NCI-H1930 (cell line): ENCODE results near the gene FAAH2.
"Not testable (repeated sequence)": the region's sequence is repeated elsewhere in the genome, so short reads cannot be mapped to it uniquely, and the experiment has no call there.

Experiments used
- DNase-seq, 2 experiments: peaks; one replicate each; lab custom pipeline; 2025; lab: John Stamatoyannopoulos, UW

The FAAH2 gene

DNA sequence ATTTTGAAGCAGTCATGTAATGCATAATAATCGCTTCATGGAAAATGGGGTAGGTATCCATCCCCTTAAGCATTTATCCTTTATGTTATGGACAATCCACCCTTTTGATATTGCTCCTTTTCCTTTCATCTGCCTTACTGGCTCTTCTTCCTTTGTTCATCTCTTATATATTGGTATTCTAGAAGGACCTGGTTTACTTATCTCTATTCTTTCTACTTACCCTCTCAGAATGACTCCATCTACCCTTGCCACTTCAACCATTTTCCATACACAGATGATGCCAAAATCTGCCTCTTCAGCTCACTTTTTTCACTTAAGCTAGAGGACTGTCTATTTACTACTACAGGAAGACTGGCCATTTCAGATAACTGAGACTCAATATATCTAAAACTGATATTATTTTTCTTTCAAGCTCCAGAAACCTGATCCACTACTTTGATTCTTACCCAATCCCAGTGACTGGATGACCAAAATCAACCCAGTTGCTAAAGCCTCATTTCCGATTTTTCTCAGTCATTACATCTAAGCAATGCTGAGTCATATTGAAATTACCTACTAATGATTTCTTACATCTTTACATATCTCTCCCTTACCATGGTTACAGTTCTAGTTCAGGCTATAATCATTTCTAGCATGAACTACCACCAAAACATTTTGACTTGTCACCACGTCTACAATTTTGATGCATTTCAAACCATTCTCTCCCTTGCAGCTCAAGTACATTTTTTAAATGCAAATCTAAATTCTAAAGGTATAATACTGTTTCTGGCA, 93.7 kb downstream of the FAAH2 start:
- DNase-seq = no peak

DNA sequence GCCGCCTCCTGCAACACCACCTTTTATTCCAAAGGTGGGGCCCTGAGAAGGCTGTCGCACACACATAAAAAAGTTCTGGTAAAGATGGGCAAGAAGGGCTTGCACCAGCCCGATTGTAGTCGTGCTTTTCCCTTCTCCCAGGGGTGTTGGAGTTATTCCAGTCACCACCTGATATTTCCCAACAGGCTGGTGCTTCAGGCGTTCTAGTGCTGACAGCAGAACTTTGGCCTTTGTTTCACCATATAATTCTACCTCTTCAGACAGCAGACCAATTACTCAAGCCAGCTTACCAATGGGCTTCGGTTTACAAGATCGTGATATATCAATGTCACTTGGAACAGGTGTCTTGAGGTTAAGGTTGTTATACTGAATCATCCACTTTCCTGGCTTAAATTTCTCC, 107.7 kb downstream of the FAAH2 start:
- DNase-seq = not testable (repeated sequence)

DNA sequence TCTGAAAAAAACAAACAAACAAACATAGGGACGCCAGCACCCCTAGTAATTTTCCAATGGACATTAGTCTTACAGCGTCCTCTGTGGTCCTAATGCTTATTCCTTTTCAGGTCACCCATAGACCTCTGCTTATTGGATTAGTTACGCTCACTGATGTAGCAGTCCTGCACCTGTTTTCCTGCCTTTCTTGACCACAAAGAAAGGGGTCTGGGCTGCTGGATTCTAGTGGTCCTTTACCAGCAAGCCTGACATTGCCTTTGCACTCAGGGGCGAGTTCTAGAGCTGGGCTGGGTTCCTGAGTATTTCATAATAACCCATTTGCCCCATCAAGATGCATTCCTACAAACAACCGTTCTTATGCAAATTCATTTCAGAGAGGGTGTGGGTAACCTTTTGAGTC, 116.7 kb downstream of the FAAH2 start:
- DNase-seq = not testable (repeated sequence)

DNA sequence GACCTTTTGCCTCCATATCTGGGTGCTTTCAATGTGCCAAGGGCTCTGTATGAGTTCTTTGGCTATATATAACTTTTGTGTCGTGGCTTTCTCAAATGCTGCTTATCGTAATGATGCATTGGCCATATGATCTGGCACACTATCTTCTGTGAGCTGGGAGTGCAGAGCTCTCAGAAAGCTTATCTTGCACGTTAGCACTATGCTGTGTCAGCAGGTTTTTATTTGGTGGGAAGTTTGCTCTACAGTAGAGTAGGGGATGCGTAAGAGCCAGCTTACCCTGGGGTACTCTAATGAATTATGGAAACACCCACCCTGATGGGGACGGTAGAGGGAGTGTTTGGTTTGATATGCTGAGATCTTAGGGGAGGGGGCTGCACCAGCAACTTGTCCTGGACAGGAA, 119.6 kb downstream of the FAAH2 start:
- no peak for DNase-seq

DNA sequence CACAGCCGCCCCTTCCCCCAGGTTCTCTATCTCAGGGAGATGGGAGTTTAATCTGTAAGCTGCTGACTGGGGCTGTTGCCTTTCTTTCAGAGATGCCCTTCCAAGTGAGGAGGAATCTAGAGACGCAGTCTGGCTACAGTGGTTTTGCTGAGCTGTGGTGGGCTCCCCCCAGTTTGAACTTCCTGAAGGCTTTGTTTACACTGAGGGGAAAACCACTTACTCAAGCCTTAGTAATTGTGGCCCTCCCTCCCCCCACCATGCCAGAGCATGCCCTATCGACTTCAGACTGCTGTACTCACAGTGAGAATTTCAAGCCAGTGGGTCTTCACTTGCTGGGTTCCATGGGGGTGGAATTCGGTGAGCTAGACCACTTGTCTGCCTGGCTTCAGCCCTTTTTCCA, 131.3 kb downstream of the FAAH2 start:
- DNase-seq = no peak

DNA sequence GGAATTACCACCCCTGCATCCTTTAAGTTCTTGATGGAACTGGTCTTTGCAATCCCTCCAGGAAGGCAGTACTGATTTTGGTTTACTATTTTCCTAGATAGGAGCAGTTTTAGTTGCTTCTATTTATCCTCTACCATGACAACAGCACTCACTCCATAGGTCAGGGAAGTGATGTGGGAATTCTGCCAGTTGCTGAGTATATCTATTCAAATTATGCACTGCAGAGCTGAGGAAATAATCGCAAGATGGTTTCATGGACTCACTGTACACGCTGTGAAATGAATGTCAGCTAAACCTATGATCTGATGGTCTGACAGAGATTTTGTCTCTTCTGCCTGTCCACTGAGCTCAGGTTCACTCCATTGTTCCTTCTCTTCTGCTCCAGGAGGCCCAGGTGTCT, 135.8 kb downstream of the FAAH2 start:
- no peak for DNase-seq

DNA sequence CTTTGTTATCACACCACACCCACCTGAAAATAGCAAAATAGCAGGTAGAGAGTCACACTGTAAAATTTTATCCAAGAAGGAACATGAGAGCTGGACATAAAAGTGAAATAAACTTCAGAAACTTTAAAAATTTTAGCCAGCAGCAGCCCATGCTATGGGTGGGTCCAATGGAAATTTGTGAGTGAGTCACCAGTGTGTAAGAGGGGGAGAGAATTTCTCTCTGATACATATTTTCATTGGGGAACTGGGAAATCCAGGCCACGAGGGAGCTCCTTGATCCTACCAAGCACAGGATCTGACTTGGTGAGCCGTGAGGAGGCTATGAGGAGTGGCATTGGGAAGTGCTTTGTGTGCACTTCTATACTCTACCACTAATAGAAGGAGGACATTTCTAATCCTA, 136.3 kb downstream of the FAAH2 start:
- DNase-seq = no peak

DNA sequence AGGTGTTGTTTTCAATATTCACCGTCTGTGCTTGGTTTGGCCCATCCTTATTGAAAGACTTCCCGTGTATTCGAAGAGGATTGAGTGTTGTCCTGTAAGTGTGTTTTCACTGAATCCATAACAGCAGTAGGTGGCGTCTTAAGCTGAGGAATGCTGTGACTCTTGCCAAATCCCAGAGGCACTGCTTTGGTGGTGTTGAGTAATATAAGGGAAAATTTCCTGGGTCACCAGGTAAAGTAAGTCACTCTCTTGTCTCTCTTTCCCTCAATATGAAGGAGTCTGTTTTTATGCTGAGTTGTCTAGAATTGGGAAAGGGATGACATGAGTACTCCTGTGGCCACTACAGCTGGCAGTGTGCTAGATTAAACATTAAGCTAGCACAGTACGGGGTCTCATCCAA, 158.6 kb downstream of the FAAH2 start:
- DNase-seq = no peak

DNA sequence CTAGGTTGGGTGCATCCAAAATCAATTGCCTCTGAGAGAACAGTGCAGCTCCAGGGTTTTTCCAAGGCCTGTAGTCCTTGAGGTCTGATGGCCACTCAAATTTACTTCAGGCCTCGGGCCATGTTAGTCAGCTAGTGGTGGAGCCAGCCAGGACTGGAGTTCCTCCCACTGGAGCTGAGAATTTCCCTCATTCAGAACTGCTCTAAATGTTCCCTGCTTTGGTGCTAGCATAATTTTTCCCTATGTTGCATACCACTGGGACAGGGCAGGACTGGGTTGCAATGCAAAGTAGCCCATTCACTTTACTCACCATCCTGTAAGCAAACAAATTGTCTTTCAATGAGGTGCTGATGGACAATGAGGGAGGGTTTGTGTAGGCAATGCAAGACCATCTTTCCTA, 159.3 kb downstream of the FAAH2 start:
- no peak for DNase-seq

DNA sequence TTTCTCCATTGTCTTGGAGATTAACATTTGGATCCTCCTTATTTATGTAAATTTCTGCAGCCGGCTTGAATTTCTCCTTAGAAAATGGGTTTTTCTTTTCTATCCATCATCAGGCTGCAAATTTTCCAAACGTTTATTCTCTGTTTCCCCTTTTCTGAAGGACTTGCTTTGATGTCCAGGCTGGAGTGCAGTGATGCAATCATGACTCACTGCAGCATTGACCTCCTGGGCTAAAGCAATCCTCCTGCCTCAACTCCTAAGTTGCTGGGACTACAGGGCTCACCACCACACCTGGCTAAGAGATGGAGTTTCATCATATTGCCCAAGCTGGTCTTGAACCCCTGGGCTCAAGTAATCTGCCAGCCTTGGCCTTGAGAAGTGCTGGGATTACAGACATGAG, 161.3 kb downstream of the FAAH2 start:
- no peak for DNase-seq

DNA sequence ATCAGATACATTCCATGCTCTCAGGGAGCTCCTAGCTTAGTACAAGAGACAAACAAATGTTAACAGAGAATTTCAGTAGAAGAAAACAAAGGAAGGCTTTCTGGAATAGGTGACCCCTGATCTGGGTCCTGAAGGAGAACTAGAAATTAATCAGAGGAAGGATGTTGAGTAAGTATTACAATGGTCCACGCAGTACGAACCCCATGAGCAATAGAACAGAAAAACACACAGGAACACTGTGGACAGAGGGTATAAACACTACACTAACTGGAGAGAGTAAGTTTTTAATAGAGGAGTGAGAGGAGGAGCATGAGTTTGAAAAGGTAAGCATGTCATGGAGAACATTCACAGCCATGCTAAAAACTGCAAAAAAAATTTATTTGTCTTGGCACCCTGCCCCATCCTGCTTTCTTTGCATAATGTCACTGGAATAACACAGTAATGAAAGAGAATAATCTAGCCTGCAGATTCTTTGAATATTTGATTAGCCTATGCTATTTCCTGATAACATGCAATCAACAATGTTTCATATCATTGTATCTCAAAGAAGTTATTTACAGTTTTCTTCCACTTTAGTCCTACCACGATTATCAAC, 165.0 kb downstream of the FAAH2 start:
- no peak for DNase-seq

DNA sequence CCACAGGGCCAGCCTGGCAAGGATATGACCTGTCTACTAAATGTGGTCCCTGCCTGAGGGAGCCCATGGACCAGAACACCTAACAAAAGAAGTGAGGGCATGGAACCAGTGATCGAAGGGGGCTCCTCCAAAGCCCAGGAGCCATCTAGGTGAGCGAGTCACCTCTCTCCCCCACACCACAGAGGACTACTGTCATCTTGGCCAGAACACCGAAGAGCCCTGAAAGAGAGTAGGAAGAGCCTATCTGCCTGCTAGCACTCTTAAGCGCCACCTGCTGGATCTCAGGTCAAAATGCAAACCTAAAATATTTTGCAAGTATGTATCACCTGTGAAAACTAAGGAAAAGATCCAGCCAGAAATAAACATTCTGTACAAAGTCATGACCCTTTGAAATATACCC, 167.4 kb downstream of the FAAH2 start:
- DNase-seq = peak in 1 of 2 experiments; percentile 0

DNA sequence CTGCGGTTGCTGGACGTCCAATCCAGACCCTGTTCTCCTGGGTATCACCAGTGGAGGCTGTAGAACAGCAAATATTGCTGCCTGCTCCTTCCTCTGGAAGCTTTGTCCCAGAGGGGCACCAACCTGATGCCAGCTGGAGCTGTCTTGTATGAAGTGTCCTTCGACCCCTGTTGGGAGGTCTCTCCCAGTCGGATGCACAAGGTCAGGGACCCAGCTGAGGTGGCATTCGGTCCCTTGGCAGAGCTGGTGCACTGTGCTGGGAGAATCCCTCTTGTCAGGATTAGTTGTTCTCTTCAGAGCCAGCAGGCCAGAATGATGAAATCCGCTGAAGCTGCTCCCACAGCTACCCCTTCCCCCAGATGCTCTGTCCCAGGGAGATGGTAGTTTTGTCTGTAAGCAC, 195.0 kb downstream of the FAAH2 start:
- no peak for DNase-seq

DNA sequence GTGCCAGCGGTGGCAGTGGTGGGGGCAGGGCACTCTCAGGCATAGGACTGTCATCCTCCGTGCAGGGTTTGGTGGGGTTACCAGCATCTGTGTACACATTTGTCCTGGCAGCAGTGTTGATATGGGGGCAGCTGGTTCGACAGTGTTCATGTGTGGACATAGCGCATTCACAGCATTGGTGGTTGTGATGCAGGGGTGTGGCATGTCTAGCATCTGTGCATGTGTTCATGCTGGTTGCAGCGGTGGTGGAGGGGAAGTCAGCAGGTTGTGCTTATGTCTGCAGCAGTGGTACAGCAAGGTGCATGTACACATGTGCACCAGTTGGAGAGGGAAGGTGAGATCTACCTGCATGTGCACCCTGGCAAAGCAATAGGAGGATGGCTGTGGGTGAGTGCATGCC, 230.0 kb downstream of the FAAH2 start:
- no peak for DNase-seq

DNA sequence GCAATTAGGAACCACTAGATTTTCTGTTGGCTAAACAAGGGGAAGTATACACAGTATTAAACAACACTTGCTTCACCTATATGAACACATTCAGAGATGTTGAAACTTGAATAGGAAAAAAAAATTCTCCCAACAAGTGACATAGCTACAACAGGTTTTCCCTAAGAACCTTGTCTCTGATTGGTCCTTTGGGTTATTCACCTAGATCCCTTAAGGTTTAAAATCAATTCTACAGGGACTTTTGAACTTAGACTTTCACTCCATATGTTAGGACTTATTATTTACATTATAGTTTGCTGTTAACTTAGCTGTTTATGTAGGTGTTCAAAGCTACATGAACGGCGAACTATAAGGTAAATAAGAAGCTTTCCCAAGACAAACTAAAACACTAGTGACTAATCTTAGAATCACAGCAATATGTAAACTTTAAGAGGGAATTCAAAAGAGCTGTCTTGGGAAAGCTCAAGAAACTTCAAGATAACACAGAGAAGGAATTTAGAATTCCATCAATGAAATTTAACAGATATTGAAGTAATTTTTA, 233.1 kb downstream of the FAAH2 start:
- no peak for DNase-seq

DNA sequence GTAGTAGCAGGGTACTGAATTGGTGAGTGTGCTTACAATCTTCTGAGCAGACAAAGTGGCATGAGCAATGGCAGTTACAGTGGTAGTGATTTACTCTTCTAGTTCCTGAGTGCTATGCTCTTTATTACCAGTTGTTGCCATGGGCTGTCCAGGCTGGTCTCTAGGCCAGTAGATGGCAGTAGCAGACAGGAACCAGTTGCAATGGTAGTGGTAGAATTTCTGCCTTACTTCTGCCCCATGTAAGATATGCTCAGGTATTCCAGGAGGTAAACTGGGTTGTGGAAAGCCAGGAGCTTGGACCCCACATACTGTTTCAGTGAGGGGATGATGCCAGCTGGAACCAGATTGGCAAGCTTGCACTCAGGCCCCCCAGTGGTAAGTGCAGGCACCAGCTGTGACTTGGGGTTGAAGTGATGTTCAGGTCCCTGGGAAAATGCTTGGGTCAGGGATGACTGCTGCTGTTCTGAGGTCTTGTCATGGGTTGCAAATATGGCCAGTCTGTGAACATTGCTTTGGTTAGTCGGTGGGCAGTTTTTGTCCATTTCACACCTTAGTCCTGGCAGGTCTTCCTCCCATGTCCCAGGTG, 242.3 kb downstream of the FAAH2 start:
- no peak for DNase-seq
